HCT116 (cell line): ENCODE results near the gene RNF4. TPM values are rescaled to one million over a fixed set of nuclear protein-coding genes. Genes with fewer than 3 reads are reported as not detected.
"Not testable (repeated sequence)": the region's sequence is repeated elsewhere in the genome, so short reads cannot be mapped to it uniquely, and the experiment has no call there.

ENCODE experiments used
- ATAC-seq: fragments of 200-7000 bp; cut with Tn5 transposase; 2 replicates; pipeline ENCODE4 v1.9.1; 2020; ENCODE audit warnings: mild to moderate bottlenecking, moderate library complexity
- BruUV-seq: library from RNA; stranded (reverse); fragments of 400-500 nt; replicated peaks from 2 replicates; lab custom pipeline; 2021; lab: Mats Ljungman, UMichigan
- CTCF ChIA-PET: fragments of 300-600 bp; sonication (Branson Sonifier 250); formaldehyde crosslinking; loops from one replicate; lab custom pipeline; 2021; ENCODE audit warnings: antibody characterized with exemption; lab: Charles Lee
- POLR2A ChIA-PET: fragments of 300-600, 350-600 bp; sonication (Branson Sonifier 250); formaldehyde crosslinking; loops from one replicate; lab custom pipeline; 2021; ENCODE audit warnings: antibody characterized with exemption; lab: Charles Lee
- RAD21 ChIA-PET, 2 experiments: fragments of 300-600 bp; sonication (Branson Sonifier 250); formaldehyde crosslinking; loops; one replicate each; lab custom pipeline; 2023; ENCODE audit warnings: low total read pairs in 2 of 2; ENCODE audit not compliant: uncharacterized antibody in 2 of 2, unreplicated experiment in 2 of 2, low non-redundant PET in 1 of 2; lab: Charles Lee
- DNase-seq: peaks from one replicate; pipeline ENCODE4 v3.0.0-alpha.2; 2010; ENCODE audit warnings: low read depth, low spot score
- H2AFZ ChIP-seq: fragments of 200-600 bp; shearing (Covaris generic), sonication (generic); 2 replicates; pipeline ENCODE4 v1.6.1; 2017; ENCODE audit warnings: low read depth, mixed run types, mixed read lengths, antibody characterized with exemption, low read length; ENCODE audit not compliant: poor library complexity, severe bottlenecking
- H3K27ac ChIP-seq: 2 replicates; pipeline ENCODE4 v1.5.1; 2012; ENCODE audit warnings: low read depth, low read length
- H3K27me3 ChIP-seq: fragments of 200-600 bp; sonication (generic); 2 replicates; pipeline ENCODE4 v1.6.1; 2016; ENCODE audit warnings: mixed run types, low read length, mixed read lengths; ENCODE audit not compliant: insufficient read depth
- H3K36me3 ChIP-seq, 2 experiments: fragments of 200-500 bp in 1 of 2; fragments of 200-600 bp in 1 of 2; sonication (Bioruptor generic) in 1 of 2; sonication (generic) in 1 of 2; 2 replicates each; pipeline versions ENCODE4 v1.5.1 to v1.6.1; 2014 to 2016; ENCODE audit warnings: low read length in 2 of 2, inconsistent platforms in 1 of 2, mixed read lengths in 1 of 2, mixed run types in 1 of 2; ENCODE audit not compliant: insufficient read depth in 2 of 2, control insufficient read depth in 1 of 2
- H3K4me1 ChIP-seq, 2 experiments: fragments of 200-600 bp in 1 of 2; sonication (generic) in 1 of 2; 2 replicates each; pipeline versions ENCODE4 v1.5.1 to v1.6.1; 2012 to 2017; ENCODE audit warnings: low read length in 2 of 2, inconsistent platforms in 1 of 2, mild to moderate bottlenecking in 1 of 2, mixed read lengths in 1 of 2, mixed run types in 1 of 2, moderate library complexity in 1 of 2; ENCODE audit not compliant: insufficient read depth in 2 of 2, control insufficient read depth in 1 of 2
- H3K4me2 ChIP-seq: fragments of 200-600 bp; sonication (generic); 2 replicates; pipeline ENCODE4 v1.6.1; 2017; ENCODE audit warnings: mixed run types, low read length, mixed read lengths
- H3K4me3 ChIP-seq, 2 experiments: fragments of 200-600 bp in 1 of 2; sonication (generic) in 1 of 2; replicated peaks in 1 of 2; 2 replicates each; pipeline ENCODE4 v1.5.1; 2011 to 2016; ENCODE audit warnings: low read length in 2 of 2, control low read depth in 1 of 2, low read depth in 1 of 2, mild to moderate bottlenecking in 1 of 2, mixed read lengths in 1 of 2, mixed run types in 1 of 2
- H3K79me2 ChIP-seq: fragments of 200-600 bp; sonication (generic); 2 replicates; pipeline ENCODE4 v1.6.1; 2017; ENCODE audit warnings: mild to moderate bottlenecking, mixed run types, low read length, moderate library complexity, mixed read lengths; ENCODE audit not compliant: insufficient read depth
- H3K9ac ChIP-seq: fragments of 200-600 bp; sonication (generic); 2 replicates; pipeline ENCODE4 v1.6.1; 2016; ENCODE audit warnings: low read length, mixed read lengths
- H3K9me2 ChIP-seq: fragments of 200-600 bp; sonication (generic), shearing (Covaris generic); 2 replicates; pipeline ENCODE4 v1.6.1; 2017; ENCODE audit warnings: mixed run types, mild to moderate bottlenecking, moderate library complexity; ENCODE audit not compliant: insufficient read depth
- H3K9me3 ChIP-seq, 2 experiments: fragments of 200-500 bp in 1 of 2; fragments of 200-600 bp in 1 of 2; sonication (Bioruptor generic) in 1 of 2; sonication (generic) in 1 of 2; 2 replicates each; pipeline ENCODE4 v1.6.1; 2014 to 2017; ENCODE audit warnings: low read length in 2 of 2, mixed read lengths in 2 of 2, inconsistent platforms in 1 of 2, low read depth in 1 of 2, mild to moderate bottlenecking in 1 of 2, mixed run types in 1 of 2, moderate library complexity in 1 of 2; ENCODE audit not compliant: control insufficient read depth in 1 of 2, insufficient read depth in 1 of 2
- H4K20me1 ChIP-seq: fragments of 200-600 bp; sonication (generic), shearing (Covaris generic); 2 replicates; pipeline ENCODE4 v1.6.1; 2017; ENCODE audit warnings: mixed run types, mild to moderate bottlenecking, moderate library complexity; ENCODE audit not compliant: insufficient read depth
- CBX3 ChIP-seq: IDR thresholded peaks from 2 replicates; pipeline ENCODE4 v1.6.1; 2012; ENCODE audit warnings: low read depth
- CEBPB ChIP-seq: IDR thresholded peaks from 2 replicates; pipeline ENCODE4 v1.6.1; 2012; ENCODE audit warnings: low read depth
- EZH2 ChIP-seq: fragments of 200-600 bp; sonication (generic); IDR thresholded peaks from 2 replicates; pipeline ENCODE4 v1.6.1; 2017; ENCODE audit warnings: antibody characterized with exemption, mixed run types
- TCF7L2 ChIP-seq: IDR thresholded peaks from 2 replicates; pipeline ENCODE4 v1.7.0; 2011; ENCODE audit warnings: borderline replicate concordance, inconsistent platforms; ENCODE audit not compliant: insufficient read depth, insufficient read length; ENCODE audit errors: extremely low read depth
- intact Hi-C: fragments of 100-400 bp; cut with micrococcal nuclease; formaldehyde crosslinking; loops from 2 replicates; pipeline ENCODE4 v1.10.0; 2022
- total RNA-seq: library from RNA; stranded (reverse); gene quantifications from one replicate; pipeline ENCODE4 v1.2.1, GENCODE V29; 2021; ENCODE audit not compliant: unreplicated experiment
- TF ChIP-seq, protein P1 (sequence below), 3 experiments: fragments of 200-600 bp in 1 of 3; sonication (generic) in 1 of 3; IDR thresholded peaks in 2 of 3; conservative IDR thresholded peaks in 1 of 3; 2 replicates each; pipeline ENCODE4 v1.5.1; 2012 to 2017; ENCODE audit warnings: low read depth in 2 of 3, low read length in 2 of 3, antibody characterized with exemption in 1 of 3, borderline replicate concordance in 1 of 3, control low read depth in 1 of 3, mild to moderate bottlenecking in 1 of 3, mixed read lengths in 1 of 3, mixed run types in 1 of 3, moderate library complexity in 1 of 3; ENCODE audit not compliant: insufficient read depth in 1 of 3

Gene RNF4
- total RNA-seq, 1 experiment from 2014 or later: 62.3 TPM

DNA sequence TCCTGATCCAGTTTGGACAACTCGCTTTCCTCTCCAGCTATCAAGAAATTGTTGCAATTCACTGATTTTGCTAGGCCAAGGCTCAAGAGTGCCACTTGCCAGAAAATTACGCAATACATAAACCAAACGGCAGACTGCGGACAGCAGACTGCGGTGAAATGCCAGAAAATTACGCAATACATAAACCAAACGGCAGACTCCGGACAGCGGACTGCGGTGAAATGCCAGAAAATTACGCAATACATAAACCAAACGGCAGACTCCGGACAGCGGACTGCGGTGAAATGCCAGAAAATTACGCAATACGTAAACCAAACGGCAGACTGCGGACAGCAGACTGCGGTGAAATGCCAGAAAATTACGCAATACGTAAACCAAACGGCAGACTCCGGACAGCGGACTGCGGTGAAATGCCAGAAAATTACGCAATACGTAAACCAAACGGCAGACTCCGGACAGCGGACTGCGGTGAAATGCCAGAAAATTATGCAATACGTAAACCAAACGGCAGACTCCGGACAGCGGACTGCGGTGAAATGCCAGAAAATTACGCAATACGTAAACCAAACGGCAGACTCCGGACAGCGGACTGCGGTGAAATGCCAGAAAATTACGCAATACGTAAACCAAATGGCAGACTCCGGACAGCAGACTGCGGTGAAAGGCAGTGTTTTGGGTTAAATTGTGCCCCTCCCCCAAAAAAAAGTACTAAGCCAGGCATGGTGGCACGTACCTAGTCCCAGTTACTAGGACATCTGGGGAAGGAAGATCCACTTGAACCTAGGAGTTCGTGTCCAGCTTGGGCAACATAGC is 38.8 kb upstream of the RNF4 start:
- not testable (repeated sequence) for BruUV-seq, H3K27me3 ChIP-seq
- H2AFZ ChIP-seq: peak overlapping the region; percentile 63
- peak overlapping the region; percentile 39 to 52 for H3K4me3 ChIP-seq
- TF ChIP-seq TCF7L2 (peak; percentile 26), CEBPB (peak; percentile 96)
- TF ChIP-seq, all 23 proteins: peak for 2; not testable (repeated sequence) for 21
- H3K4me1 ChIP-seq, H3K27ac ChIP-seq, H3K36me3 ChIP-seq, POLR2A ChIA-PET, intact Hi-C loops, RAD21 ChIA-PET, H3K79me2 ChIP-seq, H4K20me1 ChIP-seq, H3K9ac ChIP-seq, DNase-seq, H3K9me2 ChIP-seq, H3K9me3 ChIP-seq: not testable (repeated sequence)
- CTCF ChIA-PET: interaction anchor here (2.4 kb wide), 1 partner anchor 11 kb away, joined by 15 read pairs; no protein-coding TSS in a partner anchor
- ATAC-seq: 0 out of 2 replicates have a peak, but pooled peaks have one; percentile 12
- peak overlapping the region; percentile 77 for H3K4me2 ChIP-seq

DNA sequence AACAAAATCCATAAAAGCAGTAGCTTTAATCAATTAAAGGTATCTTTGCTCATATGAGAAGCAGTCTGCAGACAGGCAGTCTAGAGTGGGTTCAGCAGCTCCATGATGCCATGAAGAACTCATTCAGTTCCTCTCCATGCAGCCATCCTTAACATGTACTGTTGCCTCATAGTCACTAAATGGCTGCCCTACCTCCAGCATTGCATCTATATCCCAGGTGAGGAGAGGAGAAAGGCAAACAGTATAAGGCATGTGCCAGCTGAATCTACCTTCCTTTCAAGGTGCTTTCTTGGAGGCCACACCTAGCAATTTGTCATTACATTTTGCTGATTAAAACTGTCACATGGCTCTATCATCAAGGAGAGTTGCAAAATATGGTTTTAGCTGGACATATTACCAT is 36.9 kb upstream of the RNF4 start:
- Histone ChIP-seq H3K27me3 (no peaks in the 10 kb centered on the region), H3K36me3 (no peaks in the 10 kb centered on the region), H3K27ac (no peak overlapping the region), H3K4me3 (no peak overlapping the region), H3K4me2 (no peak overlapping the region), H3K4me1 (peaks cover 2 to 10% of the 10 kb centered on the region in 2 experiments; a peak in 3 of 4 replicates), H3K9ac (no peak overlapping the region), H2AFZ (no peak overlapping the region), H4K20me1 (no peaks in the 10 kb centered on the region), H3K79me2 (no peaks in the 10 kb centered on the region), H3K9me3 (no peaks in the 10 kb centered on the region), H3K9me2 (no peaks in the 10 kb centered on the region)
- intact Hi-C loops: no loop called here
- POLR2A ChIA-PET: no interaction called here
- TF ChIP-seq EZH2 (no peak), CBX3 (no peak), TCF7L2 (no peak)
- TF ChIP-seq, protein P1, sequence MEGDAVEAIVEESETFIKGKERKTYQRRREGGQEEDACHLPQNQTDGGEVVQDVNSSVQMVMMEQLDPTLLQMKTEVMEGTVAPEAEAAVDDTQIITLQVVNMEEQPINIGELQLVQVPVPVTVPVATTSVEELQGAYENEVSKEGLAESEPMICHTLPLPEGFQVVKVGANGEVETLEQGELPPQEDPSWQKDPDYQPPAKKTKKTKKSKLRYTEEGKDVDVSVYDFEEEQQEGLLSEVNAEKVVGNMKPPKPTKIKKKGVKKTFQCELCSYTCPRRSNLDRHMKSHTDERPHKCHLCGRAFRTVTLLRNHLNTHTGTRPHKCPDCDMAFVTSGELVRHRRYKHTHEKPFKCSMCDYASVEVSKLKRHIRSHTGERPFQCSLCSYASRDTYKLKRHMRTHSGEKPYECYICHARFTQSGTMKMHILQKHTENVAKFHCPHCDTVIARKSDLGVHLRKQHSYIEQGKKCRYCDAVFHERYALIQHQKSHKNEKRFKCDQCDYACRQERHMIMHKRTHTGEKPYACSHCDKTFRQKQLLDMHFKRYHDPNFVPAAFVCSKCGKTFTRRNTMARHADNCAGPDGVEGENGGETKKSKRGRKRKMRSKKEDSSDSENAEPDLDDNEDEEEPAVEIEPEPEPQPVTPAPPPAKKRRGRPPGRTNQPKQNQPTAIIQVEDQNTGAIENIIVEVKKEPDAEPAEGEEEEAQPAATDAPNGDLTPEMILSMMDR (IDR thresholded peaks at IDR 0.05 in 2 of 3, conservative IDR thresholded peaks at IDR 0.05 in 1 of 3; ENCODE audit: borderline replicate concordance in 1 of 3, insufficient read depth in 1 of 3, low read depth in 2 of 3, low read length in 2 of 3): no peak
- no TSS peak for BruUV-seq
- CTCF ChIA-PET: interaction anchor here (1.0 to 2.4 kb wide), 2 partner anchors 9 to 18 kb away, joined by 3 to 15 read pairs; no protein-coding TSS in a partner anchor
- ATAC-seq (no peak), DNase-seq (no peak)
- RAD21 ChIA-PET: interaction anchor here in 1 of 2 experiments (0.6 kb wide), 1 partner anchor 138 kb away, joined by 3 read pairs; no protein-coding TSS in a partner anchor
